Keratinocyte (primary cell): ENCODE measurements around the gene ARSH. TPM values are rescaled to one million over a fixed set of nuclear protein-coding genes. Genes with fewer than 3 reads are reported as not detected.

Source experiments
- DNase-seq: peaks from one replicate; pipeline ENCODE4 v3.0.0-alpha.2; 2011; ENCODE audit warnings: low read depth, missing footprints, low spot score
- FAIRE-seq: peaks from 2 replicates; lab custom pipeline; 2011; peaks lifted over from hg19 to GRCh38; lab: Jason Lieb, UNC
- H2AFZ ChIP-seq: 2 replicates; pipeline ENCODE4 v1.6.0; 2012; ENCODE audit warnings: low read length, control low read depth, inconsistent platforms; ENCODE audit not compliant: control insufficient read depth
- H3K27ac ChIP-seq: 2 replicates; pipeline ENCODE4 v1.5.1; 2011; ENCODE audit warnings: low read length; ENCODE audit not compliant: control insufficient read depth, insufficient read depth
- H3K27me3 ChIP-seq: 3 replicates; pipeline ENCODE4 v1.6.0; 2011; ENCODE audit warnings: low read length; ENCODE audit not compliant: control insufficient read depth, insufficient read depth; ENCODE audit errors: extremely low read depth
- H3K36me3 ChIP-seq, 2 experiments: 2 replicates in 1 of 2; 3 replicates in 1 of 2; pipeline ENCODE4 v1.5.1; 2011; ENCODE audit warnings: low read length in 2 of 2, mild to moderate bottlenecking in 1 of 2; ENCODE audit not compliant: control insufficient read depth in 2 of 2, insufficient read depth in 2 of 2; ENCODE audit errors: extremely low read depth in 1 of 2
- H3K4me1 ChIP-seq: 3 replicates; pipeline ENCODE4 v1.5.1; 2011; ENCODE audit warnings: low read length; ENCODE audit not compliant: control insufficient read depth, insufficient read depth; ENCODE audit errors: extremely low read depth
- H3K4me2 ChIP-seq: 3 replicates; pipeline ENCODE4 v1.6.0; 2011; ENCODE audit warnings: low read depth, low read length; ENCODE audit not compliant: control insufficient read depth, insufficient read depth; ENCODE audit errors: extremely low read depth
- H3K4me3 ChIP-seq, 3 experiments: fragments of 200-600 bp in 1 of 3; sonication (generic) in 1 of 3; 2 replicates in 2 of 3; 3 replicates in 1 of 3; pipeline ENCODE4 v1.5.1; 2011 to 2016; ENCODE audit warnings: low read length in 3 of 3, mild to moderate bottlenecking in 3 of 3, control low read depth in 2 of 3, inconsistent platforms in 1 of 3, low read depth in 1 of 3, mixed read lengths in 1 of 3, mixed run types in 1 of 3, moderate library complexity in 1 of 3; ENCODE audit not compliant: control insufficient read depth in 2 of 3, insufficient read depth in 2 of 3; ENCODE audit errors: extremely low read depth in 1 of 3
- H3K79me2 ChIP-seq: 2 replicates; pipeline ENCODE4 v1.6.0; 2012; ENCODE audit warnings: low read length; ENCODE audit not compliant: control insufficient read depth, insufficient read depth
- H3K9ac ChIP-seq: 3 replicates; pipeline ENCODE4 v1.6.0; 2011; ENCODE audit warnings: low read length; ENCODE audit not compliant: control insufficient read depth, insufficient read depth; ENCODE audit errors: extremely low read depth
- H3K9me1 ChIP-seq: 3 replicates; pipeline ENCODE4 v1.6.0; 2011; ENCODE audit warnings: low read length; ENCODE audit not compliant: control insufficient read depth, insufficient read depth; ENCODE audit errors: extremely low read depth
- H3K9me3 ChIP-seq: 2 replicates; pipeline ENCODE4 v1.5.1; 2012; ENCODE audit warnings: low read depth, low read length; ENCODE audit not compliant: control insufficient read depth
- H4K20me1 ChIP-seq: 3 replicates; pipeline ENCODE4 v1.6.0; 2011; ENCODE audit warnings: low read length; ENCODE audit not compliant: control insufficient read depth, insufficient read depth; ENCODE audit errors: extremely low read depth
- EZH2 ChIP-seq: IDR thresholded peaks from one replicate; pipeline ENCODE4 v1.6.1; 2012; ENCODE audit warnings: inconsistent platforms, mild to moderate bottlenecking, low read length, moderate library complexity
- dilution Hi-C: fragments of 300-500 bp; cut with MboI; formaldehyde crosslinking; loops from one replicate; pipeline ENCODE4 v1.7.0; 2020; ENCODE audit warnings: low sequenced_read_pairs; ENCODE audit not compliant: extremely low pct_ligation_motif_present
- polyA plus RNA-seq, 5 experiments: library from polyadenylated mRNA; depleted of rRNA in 3 of 5; stranded (reverse) in 3 of 5; stranded (forward) in 1 of 5; unstranded in 1 of 5; fragments of >200 nt; gene quantifications; 1 replicate in 1 of 5; 2 replicates in 3 of 5; 3 replicates in 1 of 5; pipeline versions ENCODE4 v1.2.1 to v1.2.3, GENCODE V29; 2011 to 2012; ENCODE audit warnings: missing spikeins in 2 of 5, low read depth in 1 of 5, low replicate concordance in 1 of 5
- TF ChIP-seq, protein P1 (sequence below), 3 experiments: IDR thresholded peaks in 1 of 3; conservative IDR thresholded peaks in 1 of 3; optimal IDR thresholded peaks in 1 of 3; 2 replicates in 2 of 3; 3 replicates in 1 of 3; pipeline versions ENCODE3 to v1.5.1; 2011; ENCODE audit warnings: low read length in 3 of 3, mild to moderate bottlenecking in 3 of 3, moderate library complexity in 2 of 3, control low read depth in 1 of 3, inconsistent platforms in 1 of 3; ENCODE audit not compliant: insufficient read depth in 2 of 3; ENCODE audit errors: extremely low read depth in 1 of 3

ARSH gene
- polyA plus RNA-seq, 1 donor (not counting 4 experiments of a cell fraction or from before 2014, with no cell fraction given), result not detected

DNA sequence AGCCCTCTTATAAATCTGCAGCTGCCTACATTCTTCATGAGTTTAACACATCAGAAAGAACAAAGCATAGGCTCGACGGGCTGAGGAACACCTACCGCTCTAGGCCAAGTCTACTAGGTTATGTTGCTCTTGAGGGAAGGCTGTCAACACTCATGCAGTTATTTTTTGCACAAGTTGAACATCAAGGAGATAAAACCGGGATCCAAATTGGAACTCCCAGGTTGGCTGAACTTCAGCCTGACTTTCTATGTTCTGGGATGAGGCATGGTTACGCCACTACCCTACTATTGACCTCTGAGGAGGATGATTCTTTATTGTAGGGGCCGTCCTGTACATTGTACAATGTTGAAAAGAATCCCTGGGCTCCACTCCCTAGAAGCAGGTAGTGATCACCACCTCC, 37.3 kb upstream of the ARSH start:
- Histone ChIP-seq H2AFZ (no peak overlapping the region), H3K79me2 (no peaks in the 10 kb centered on the region), H3K9me3 (no peaks in the 10 kb centered on the region), H3K4me2 (no peak overlapping the region), H3K27me3 (no peaks in the 10 kb centered on the region), H3K4me3 (no peak overlapping the region), H4K20me1 (no peaks in the 10 kb centered on the region), H3K27ac (no peak overlapping the region), H3K9me1 (no peaks in the 10 kb centered on the region), H3K9ac (no peak overlapping the region), H3K36me3 (no peaks in the 10 kb centered on the region), H3K4me1 (no peaks in the 10 kb centered on the region)
- TF ChIP-seq, protein P1, sequence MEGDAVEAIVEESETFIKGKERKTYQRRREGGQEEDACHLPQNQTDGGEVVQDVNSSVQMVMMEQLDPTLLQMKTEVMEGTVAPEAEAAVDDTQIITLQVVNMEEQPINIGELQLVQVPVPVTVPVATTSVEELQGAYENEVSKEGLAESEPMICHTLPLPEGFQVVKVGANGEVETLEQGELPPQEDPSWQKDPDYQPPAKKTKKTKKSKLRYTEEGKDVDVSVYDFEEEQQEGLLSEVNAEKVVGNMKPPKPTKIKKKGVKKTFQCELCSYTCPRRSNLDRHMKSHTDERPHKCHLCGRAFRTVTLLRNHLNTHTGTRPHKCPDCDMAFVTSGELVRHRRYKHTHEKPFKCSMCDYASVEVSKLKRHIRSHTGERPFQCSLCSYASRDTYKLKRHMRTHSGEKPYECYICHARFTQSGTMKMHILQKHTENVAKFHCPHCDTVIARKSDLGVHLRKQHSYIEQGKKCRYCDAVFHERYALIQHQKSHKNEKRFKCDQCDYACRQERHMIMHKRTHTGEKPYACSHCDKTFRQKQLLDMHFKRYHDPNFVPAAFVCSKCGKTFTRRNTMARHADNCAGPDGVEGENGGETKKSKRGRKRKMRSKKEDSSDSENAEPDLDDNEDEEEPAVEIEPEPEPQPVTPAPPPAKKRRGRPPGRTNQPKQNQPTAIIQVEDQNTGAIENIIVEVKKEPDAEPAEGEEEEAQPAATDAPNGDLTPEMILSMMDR (optimal IDR thresholded peaks at IDR 0.05 in 1 of 3, IDR thresholded peaks at IDR 0.05 in 1 of 3, conservative IDR thresholded peaks at IDR 0.05 in 1 of 3; ENCODE audit: extremely low read depth in 1 of 3, insufficient read depth in 2 of 3, low read length in 3 of 3), result no peak
- FAIRE-seq (no peak), DNase-seq (no peak)
- dilution Hi-C loops, result no loop called here

DNA sequence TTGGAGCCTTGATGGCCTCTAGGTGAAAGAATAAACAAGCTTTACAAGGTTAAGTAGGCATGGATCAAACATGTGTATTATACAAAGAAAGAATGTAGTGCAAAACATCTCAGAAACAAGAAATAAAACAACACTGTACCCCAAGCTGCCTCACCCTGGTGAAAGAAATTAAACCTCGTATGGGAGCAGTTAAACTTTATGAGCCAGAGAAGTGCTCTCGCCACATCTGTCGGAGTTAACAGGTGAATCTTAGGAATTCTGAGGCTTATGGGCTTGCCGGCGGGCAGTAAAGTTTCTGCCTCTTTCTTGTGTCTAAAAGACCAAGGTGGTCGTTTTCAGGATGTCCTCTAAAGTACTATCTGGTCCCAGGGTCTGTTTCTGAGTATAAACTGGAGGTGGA, 34.0 kb upstream of the ARSH start:
- no peaks in the 10 kb centered on the region for H3K79me2 ChIP-seq
- dilution Hi-C loops, result no loop called here
- H3K36me3 ChIP-seq, result no peaks in the 10 kb centered on the region
- no peaks in the 10 kb centered on the region for H3K27me3 ChIP-seq
- H4K20me1 ChIP-seq, result no peaks in the 10 kb centered on the region
- TF ChIP-seq, protein P1 (optimal IDR thresholded peaks at IDR 0.05 in 1 of 3, IDR thresholded peaks at IDR 0.05 in 1 of 3, conservative IDR thresholded peaks at IDR 0.05 in 1 of 3; ENCODE audit: extremely low read depth in 1 of 3, insufficient read depth in 2 of 3, low read length in 3 of 3), result no peak
- no peak for TF ChIP-seq EZH2
- DNase-seq, result no peak
- no peaks in the 10 kb centered on the region for H3K9me3 ChIP-seq
- H3K9ac ChIP-seq, result no peak overlapping the region
- no peaks in the 10 kb centered on the region for H3K4me1 ChIP-seq
- H3K4me2 ChIP-seq, result no peak overlapping the region
- H3K4me3 ChIP-seq, result no peak overlapping the region
- no peak for FAIRE-seq
- H3K27ac ChIP-seq, result no peak overlapping the region
- no peak overlapping the region for H2AFZ ChIP-seq
- H3K9me1 ChIP-seq, result no peaks in the 10 kb centered on the region
